ENCODE results near the gene NEK2.
A peak's percentile ranks its signal among the peaks of the same experiment; 100 is the strongest.
"Not testable (repeated sequence)": the region's sequence is repeated elsewhere in the genome, so short reads cannot be mapped to it uniquely, and the experiment has no call there.

NEK2 gene

DNA sequence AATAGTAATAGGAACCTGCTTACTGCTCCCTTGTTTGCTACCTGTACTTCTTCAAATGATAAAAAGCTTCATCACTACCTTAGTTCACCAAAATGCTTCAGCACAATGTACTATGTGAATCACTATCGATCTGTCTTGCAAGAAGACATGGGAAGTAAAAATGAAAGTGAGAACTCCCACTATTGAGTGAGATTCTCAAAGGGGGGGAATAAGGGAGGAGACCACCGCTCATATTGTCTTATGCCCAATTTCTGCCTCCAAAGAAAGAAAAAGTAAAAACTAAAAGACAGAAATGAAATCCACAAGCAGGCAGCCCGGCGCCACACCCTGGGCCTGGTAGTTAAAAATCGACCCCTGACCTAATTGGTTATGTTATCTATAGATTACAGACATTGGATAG lies 18.5 kb upstream of the NEK2 start:
- DNase-seq: not testable (repeated sequence)

DNA sequence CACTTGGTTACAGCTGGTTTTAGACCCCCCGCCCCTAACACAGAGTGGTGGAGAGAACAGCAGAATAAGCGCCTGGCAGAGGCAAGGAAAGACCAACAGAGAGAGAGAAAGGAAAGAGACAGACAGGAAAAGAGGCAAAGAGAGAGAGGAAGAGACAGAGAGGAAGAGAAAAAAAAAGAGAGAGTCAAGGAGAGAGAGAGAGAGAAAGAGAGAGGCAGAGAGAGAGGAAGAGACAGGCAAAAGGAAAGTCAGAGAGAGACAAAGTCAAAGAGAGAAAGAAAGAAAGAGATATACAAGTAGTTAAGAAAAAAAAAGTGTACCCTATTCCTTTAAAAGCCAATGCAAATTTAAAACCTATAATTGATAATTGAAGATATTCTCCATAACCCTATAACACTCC lies 13.0 kb upstream of the NEK2 start:
- DNase-seq: no peak

DNA sequence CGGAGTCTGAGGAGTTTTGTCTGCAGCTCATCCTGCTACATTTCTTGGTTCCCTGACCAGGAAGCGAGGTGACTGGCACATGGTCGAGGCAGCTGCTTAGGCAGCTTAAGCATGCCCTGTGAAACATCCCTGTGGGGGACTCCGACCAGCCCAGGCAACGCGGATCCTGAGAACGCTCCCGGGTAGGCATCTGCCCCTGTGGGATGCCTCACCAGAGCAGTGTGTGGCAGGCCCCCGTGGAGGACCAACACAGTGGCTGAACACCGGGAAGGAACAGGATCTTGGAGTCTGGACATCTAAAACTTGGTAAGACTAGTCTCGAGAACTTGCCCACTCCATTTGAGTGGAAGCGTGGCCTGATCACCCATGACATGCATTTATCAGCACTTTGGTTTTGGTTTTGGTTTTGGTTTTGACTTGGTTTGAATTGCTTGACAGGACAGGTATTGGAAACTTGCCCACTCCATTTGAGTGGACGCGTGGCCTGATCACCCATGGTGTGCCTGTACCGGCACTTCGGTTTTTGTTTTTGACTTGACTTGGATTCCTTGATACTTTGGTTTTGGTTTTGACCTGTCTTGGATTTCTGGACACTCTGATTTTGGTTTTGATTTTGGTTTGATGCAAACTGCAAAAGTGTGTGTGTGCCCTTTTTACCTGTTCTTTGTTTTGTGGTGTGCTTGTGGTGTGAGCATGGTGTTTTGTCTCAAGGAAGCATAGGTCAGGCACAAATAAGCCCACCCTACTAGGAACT lies 12.2 kb upstream of the NEK2 start:
- no peak for DNase-seq

- DNase-seq: no peak
Observed at GRCh38 chr1:211685823-211686222, 10.4 kb upstream of the NEK2 start.

DNA sequence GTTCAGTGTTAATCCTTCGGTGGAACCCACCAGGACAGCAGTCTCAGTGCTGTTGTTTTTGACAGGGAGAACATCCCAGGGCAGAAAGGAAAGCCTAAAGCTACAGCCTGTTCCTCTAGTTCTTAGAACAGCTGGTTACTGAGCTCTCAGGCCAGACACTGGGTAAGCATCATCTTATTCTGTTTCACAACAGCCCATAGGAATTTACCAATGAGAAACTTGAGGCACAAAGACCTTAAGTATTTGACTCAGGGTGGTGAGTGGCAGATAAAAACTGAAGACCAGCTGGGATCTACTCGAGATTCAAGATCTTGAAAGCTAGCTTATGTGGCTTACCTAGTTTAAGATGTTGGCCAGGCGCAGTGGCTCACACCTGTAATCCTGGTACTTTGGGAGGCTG lies 9.4 kb upstream of the NEK2 start:
- DNase-seq: no peak

DNA sequence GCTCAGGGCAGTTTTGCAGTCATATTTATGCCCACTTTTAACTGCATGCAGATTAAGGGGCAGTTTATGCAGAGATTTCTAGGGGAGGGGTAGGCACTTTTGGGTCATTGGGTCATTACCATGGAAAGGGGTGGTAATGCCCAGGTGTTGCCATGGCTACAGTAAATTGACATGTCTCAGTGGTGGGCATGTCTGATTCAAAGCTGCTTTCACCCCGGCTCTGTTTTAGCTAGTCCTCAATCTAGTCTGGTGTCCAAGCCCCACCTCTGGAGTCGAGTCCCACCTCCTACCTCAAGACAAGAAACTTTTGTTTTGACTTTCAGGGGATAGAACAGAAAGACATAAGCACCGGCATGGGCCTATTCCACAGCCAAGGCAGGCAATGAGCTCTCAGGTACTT lies 8.9 kb upstream of the NEK2 start:
- DNase-seq: no peak

DNA sequence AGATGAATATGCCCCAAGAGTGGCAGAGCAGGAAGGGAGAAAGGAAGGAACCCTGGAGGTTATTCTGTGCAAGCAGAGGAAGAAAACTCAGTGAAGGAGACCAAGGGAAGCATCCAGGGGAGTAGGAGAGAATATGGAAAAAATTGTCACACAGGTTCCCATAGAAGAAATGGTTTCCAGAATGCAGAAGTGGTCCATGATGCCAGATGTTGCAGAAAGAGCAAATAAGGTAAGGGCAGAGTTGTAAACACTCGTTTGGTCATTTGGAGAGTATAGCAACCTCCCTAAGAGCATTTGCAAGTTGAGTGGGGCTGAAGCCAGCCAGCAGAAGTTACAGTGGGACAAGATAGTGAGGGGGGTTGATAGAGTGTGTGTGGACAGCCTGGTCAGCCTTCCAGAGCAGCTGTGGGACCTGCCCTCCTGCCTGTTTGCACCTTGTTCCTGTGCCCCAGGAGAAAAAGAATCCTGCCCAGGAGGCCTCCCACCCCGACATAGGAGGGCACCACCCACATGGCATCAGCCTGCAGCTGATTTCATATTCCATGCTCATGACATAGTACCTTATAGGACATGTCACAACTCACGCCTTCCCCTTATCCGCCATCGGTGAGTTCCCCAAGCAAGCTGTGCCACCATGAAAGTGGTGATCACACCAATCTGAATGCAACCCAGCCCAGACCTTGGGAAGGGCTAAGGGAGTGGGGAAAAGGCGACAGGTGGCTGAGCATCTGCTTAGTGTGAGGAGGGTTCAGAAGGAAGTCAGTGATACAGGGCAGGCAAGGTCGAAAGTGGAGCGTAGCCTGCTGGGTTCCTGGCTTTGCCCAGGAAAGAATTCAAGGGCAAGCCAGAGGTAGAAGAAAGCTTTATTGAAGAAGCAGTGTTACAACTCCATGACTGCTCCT lies 8.2 kb upstream of the NEK2 start:
- no peak for DNase-seq

- DNase-seq: not testable (repeated sequence)
Observed at GRCh38 chr1:211682186-211682585, 6.8 kb upstream of the NEK2 start.

- DNase-seq: peak; percentile 61
Observed at GRCh38 chr1:211680752-211681327, 5.4 kb upstream of the NEK2 start.

DNA sequence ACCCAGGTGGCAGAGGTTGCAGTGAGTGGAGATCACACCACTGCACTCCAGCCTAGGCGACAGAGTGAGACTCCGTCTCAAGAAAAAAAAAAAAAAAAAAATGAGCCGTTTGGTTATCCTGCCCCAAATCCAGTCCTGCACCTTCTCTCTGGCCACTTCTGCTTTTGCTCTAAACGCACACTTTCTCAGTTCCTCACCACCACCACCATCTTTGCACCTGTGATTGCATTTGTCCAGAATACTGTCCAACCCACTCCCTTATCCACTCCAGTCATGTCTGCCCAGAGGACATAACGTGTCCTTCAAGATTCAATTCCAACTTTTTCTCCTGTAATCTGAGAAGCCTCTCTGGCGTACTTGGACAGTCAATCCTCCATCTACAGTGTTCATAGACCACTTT lies 2.2 kb upstream of the NEK2 start:
- DNase-seq: no peak

DNA sequence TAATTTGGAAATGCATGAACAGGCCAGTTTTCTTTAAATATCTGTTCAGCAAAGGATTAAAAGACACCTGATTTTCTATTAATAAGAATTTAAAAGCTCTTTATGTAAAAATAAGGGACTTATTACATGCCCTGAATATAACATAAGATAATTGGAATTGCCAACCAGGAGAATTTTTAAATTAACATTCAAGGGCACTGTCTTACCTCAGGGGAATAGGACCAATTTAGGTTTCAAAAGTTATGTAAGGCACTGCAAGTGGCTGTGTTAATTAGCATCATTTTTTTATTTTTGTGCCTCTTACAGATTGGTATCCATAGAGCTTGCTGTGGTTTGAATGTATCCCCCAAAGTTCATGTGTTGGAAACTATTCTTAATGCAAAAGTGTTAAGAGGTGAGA lies 1.3 kb upstream of the NEK2 start:
- no peak for DNase-seq

DNA sequence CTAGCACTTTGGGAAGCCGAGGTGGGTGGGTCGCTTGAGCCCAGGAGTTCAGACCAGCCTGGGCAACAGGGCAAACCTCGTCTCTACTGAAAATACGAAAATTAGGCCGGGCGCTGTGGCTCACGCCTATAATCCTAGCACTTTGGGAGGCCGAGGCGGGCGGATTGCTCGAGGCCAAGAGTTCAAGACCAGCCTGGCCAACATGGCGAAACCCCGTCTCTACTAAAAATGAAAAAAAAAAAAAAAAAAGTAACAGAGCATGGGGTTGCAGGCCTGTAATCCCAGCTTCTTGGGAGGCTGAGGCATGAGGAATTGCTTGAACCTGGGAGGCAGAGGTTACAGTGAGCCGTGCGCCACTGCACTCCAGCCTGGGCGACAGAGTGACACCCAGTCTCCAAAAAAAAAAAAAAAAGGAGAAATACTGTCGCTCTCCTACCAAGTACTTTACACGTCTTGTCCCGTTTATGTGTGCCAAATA lies 724 bp upstream of the NEK2 start:
- no peak for DNase-seq

DNA sequence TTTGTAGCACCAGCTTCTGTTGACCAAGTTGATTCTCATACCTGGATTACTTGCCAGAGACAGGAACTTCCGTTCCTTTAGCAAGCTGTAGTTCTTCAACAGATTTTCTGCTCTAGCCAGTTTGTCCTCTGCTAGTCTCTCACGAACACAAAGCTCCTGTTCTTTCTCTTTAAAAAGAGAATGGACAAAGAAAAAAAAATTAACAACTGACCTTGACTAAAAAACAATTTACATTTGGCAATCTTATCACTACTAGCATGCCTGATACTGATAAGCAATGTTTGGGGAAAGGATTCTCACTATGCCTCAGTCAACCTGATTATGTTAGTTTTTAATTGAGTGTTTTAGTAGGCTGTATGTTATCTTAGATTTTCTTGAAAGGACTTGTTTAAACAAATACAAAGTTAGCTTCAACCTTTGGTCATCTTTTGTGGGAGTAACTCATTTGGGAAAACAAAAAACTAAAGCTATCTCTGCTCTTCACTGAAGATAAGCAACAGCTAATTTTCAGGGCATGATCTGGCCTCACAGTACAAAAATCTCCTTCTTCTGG lies 8.3 kb downstream of the NEK2 start:
- no peak for DNase-seq

GRCh38 chr1:211660718-211661222 lies 14.7 kb downstream of the NEK2 start:
- no peak for DNase-seq

- DNase-seq: no peak
Observed at GRCh38 chr1:211656728-211657127, 18.7 kb downstream of the NEK2 start.

DNA sequence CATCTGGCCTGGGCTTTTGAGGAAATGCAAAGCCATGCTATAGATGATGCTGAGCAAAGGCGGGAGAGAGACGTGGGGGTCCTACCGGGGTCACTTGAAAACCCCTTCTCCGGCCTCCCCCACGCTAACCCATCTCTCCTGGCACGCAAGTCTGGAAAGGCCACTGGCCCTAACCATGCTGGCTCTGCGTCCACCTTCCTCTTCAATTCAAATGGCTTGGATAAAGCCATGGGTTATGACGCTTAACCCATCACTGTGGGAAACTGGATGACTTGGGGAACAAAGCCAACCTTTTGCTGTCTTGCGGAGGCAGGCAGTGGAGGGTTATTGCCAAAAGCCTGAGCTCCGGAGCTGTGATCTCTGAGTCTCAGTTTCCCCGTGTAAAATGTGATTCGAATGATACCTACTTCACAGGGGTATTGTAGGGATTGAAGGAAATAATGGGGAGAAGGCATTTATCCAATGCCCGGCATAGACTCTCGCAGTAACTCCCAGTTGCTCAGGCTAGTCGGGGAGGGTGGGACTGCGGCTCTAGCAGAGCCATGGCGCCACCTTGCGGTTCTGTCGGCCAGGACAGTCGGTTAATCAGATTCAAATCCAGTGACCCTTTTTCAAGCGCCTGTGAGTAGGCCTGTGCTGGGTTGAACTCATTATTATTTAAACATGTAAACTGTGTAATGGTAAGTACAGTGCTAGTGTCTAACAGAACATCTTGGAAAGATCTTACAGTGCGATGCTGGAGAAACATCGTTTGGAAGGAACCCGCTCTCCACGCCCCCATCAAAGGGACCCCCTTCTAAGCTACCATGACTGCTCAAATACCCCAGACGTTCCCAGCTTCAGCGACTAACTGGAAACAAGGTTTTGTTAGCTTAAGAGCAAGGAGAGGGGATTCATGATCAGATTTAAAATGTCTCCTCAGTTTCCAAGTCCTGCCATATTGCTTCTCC lies 20.3 kb downstream of the NEK2 start:
- DNase-seq: peak; percentile 66

- no peak for DNase-seq
Observed at GRCh38 chr1:211653959-211654496, 21.4 kb downstream of the NEK2 start.

GRCh38 chr1:211653293-211653692 lies 22.1 kb downstream of the NEK2 start:
- DNase-seq: no peak

DNA sequence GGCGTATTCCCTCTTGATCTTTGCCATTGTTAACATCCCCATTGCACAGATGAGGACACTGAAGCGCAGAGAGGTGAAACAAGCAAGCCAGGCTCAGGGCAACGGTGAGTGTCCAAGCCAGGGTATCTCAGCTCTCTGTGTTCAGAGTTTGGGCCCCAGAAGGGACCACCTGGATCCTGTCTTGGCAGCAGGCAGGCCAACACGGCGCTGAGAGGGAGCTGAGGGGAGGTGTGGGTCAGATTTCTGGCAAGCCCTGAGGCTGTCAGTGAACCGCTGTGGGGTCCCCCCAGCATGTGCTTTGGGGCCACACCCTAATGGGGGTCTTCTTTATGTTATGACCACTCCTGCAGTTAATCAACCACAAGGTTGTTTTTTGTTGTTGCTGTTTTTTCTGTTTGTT lies 23.1 kb downstream of the NEK2 start:
- no peak for DNase-seq

- DNase-seq: no peak
Observed at GRCh38 chr1:211650904-211651303, 24.5 kb downstream of the NEK2 start.
